NCI-H1105 treated with DMSO at 0.1 percent for 48 hours (cell line): ENCODE results near the gene STEAP1.
"Not testable (repeated sequence)": the region's sequence is repeated elsewhere in the genome, so short reads cannot be mapped to it uniquely, and the experiment has no call there.

Source experiments
- DNase-seq: peaks from one replicate; lab custom pipeline; 2025; lab: John Stamatoyannopoulos, UW

Gene STEAP1

GRCh38 chr7:90153943-90154771 lies at the start of gene STEAP1:
TSS of gene STEAP1 (plus strand) at chr7:90154469. CDS start at chr7:90159789, 5,320 bp downstream.
- peak; percentile 75 for DNase-seq

DNA sequence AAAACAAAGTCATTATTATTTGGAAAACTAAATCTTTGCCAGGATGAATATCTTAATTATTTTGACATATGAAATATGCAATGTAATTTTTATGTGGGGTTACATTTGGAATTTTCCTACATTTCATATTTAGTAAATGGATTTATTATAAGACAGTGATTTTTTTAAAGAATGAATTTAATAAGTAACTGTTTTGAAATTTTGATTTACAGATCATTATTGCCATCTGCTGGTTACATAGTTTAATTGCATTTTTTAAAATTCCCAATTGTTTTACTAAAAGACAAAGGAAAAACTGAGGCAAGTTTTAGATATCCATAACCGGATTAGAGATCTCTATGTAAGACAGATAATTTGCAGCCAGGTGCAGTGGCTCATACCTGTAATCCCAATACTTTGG lies 39.3 kb upstream of the STEAP1 start:
- DNase-seq, result peak; percentile 19

DNA sequence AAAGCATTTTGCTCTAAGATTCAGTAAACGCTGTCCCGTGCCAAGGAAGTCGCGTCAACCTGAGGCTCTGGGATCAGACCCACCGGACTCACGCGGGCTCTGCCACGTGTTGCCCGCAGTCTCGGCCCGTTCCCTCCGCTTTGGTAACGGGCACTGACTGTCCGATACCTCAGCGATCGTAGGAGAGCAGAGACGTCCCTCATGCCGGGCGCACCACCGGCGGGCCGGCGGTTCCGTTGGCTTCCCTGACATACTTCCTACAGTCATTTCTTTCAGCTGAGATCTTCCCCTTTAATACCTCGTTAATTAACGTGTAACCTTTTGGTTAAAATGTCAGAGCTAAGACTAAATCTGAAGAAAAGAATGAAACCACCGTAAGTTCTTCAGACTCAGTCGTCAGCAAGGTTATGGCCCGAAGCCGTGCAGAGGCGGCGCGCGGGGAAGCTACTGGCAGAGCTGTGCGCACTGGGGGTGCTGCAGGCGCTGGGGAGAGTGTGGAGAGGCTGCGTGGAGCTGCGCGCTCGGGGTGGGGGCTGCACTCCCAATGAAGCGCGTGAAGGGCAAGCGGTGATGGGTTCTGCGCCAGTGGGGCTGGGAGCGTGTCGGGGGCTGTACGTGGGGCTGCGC lies 35.6 kb upstream of the STEAP1 start:
- DNase-seq, result peak; percentile 28

DNA sequence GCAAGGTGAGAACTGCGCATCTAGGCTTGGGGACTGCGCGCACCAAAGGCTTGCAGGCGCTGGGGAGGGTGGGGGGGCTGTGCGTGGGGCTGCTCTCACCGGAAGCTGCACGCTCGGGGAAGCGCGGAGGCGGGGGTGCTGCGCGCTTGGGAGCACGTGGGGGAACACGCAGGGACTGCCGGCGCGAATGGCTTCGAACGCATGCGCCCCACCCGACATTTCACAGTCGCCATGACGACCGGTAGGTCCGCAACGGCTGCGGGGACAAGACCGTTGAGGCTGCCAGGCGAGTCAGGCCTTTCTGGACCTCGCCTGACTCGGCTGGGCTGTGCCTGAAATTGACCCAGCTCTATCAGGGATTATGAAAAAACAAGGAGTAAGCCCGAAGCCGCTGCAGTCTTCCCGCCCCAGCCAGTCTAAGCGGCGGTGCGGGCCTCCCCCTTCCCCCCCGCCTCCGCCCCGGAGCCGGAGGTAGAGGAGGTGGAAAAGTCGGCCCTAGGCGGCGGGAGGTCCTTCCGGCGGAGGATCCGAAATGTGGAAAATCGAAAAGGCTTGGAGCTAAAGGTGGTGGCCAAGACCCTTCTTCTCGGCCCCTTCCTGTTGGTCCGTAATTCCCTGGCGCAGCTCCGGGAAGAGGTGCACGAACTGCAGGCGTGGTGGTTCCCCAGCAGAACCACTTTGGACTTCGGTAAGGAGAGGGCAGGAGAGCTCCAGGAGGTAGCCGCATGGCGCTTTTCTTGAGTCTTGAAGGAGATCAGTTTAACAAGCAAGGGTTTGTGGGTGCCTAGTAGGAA lies 34.9 kb upstream of the STEAP1 start:
- peak; percentile 37 for DNase-seq

- not testable (repeated sequence) for DNase-seq
Observed at GRCh38 chr7:90120205-90120604, 34.1 kb upstream of the STEAP1 start.

DNA sequence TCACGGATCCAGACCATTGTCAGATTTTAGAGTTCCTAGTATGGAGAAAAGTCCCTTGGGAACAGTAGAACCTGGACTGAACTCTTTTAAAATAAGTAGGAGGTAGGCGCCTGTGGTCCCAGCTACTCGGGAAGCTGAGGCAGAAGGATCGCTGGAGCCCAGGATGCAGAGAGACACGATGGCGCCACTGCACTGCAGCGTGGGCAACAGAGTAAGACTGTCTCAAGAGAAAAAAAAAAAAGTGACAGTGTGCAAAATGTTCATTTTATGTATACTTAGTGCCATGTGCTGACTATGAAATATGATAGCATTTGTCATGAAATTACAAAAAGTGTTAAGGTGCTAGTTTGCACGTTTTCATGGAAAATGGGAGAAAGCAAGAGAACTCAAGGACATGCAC lies 22.5 kb upstream of the STEAP1 start:
- DNase-seq, result not testable (repeated sequence)

DNA sequence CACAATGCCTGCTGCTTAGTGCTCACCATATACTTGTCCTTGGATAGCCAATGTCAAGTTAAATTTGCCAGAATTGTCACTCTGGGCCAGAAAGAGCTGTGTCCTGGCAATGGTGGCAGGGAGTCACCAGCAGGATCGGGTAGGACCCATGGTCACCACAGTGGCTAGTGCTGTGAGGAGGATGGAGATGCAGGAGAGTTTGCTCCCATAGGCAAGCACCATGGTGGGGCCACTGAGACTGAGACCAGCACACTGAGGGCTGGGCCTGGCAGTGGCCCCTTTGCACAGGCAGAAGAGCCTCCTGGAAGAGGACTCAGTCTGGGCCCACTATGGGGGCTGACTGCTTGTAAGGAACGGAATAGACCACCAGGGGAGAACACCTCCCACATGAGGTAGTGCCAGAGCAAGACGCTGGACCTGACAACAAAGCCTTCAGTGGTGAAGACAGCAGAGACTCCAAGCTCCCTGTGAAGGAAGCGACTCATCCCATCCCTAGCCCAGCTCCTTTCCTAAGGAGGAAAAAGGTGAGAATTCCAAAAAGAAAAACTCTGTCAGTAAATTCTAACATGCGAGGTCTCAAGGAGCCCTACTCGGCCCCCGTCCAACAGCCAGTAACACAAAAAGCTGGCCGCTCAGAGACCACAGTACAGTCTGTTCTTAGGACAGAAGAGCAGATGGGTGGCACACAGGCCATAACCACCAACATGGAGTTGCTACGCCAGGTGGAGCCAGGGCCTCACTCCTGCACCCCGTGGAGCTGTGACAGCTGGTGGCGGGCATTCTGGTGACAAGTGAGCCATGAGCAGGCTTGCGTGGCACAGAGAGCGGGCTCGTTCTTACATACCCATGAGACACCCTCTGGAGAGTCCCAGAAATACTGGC lies 6.9 kb upstream of the STEAP1 start:
- DNase-seq, result not testable (repeated sequence)

DNA sequence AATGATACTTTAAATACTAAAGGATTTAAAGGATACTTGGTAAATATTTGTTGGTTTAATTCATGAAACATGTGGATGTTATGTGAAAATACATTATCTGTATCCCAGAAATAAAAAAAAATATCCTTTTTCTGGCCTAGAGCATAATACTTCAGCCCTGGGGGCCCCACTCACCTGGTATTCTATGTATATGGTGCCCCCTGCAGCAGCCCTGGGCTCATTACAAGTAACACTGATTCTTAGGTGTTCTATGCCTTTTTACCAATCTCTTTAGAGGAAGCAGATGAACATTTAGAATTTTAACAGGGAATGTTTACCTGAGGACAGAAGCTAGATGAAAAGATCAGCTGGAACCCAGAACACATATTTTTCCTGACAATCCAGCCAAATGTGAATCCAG lies 4.8 kb upstream of the STEAP1 start:
- DNase-seq, result not testable (repeated sequence)

DNA sequence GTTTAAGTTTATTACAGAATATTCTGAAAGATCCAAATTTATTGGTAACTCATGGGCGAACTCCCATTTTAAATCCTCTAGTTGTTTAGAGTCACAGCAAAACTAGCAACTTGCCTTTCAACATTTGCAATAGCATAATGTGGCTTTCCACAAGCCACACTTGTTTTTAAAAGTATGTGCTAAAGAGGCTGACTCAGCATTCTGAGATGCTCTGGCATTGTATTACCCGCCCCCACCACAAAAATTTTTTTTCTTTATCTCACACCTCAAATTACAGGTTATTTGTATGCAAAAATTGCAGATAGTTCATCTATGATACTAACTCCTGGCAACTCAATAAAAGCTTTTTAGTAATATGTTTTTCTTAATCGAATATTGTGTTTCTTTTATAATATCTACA lies 2.4 kb upstream of the STEAP1 start:
- not testable (repeated sequence) for DNase-seq

- DNase-seq, result peak; percentile 71
Observed at GRCh38 chr7:90152642-90153253, 1.5 kb upstream of the STEAP1 start.

DNA sequence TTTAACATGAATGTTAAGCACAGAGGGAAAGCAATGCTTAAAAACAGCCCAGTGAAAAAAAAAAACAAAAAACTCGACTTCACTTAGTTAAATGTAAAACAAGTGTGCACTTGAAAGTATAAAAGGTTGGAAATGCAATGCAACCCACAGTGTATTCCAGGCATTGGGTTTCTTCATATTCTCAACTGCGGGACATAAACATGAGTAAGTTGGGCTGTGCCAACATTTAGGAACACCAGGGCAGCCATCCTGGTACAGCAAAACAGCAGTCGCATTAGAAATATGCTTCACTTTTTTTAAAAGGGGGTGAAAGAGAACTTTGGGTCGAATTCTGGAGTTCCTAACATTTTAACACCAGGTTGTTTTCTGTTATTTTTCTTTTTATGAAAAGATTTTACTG lies 937 bp downstream of the STEAP1 start:
- no peak for DNase-seq

GRCh38 chr7:90157331-90157730 lies 3.1 kb downstream of the STEAP1 start:
- DNase-seq, result not testable (repeated sequence)

DNA sequence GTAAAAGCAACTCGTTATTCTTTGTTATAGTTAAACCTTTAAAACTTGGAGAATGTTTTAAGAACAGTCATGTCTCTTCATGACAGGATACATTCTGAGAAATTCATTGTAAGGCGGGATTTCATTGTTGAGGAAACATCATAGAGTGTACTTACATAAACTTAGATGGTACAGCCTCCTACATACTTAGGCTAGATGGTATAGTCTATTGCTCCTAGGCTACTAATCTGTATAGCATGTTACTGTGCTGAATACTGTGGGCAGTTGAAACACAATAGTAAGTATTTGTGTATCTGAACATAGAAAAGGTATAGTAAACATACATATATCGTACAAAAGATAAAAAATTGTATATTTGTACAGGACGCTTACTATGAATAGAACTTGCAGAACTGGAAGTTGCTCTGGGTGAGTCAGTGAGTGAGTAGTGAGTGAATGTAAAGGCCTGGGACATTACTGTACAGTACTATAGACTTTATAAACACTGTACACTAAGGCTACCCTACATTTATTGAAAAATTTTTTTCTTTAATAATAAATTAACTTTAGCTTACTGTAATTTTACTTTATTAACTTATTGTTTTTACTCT lies 3.6 kb downstream of the STEAP1 start:
- DNase-seq, result not testable (repeated sequence)

DNA sequence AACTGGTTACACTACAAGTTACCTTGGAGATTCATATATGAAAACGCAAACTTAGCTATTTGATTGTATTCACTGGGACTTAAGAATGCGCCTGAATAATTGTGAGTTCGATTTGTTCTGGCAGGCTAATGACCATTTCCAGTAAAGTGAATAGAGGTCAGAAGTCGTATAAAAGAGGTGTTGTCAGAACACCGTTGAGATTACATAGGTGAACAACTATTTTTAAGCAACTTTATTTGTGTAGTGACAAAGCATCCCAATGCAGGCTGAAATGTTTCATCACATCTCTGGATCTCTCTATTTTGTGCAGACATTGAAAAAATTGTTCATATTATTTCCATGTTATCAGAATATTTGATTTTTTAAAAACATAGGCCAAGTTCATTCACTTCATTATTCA lies 9.3 kb downstream of the STEAP1 start:
- no peak for DNase-seq

DNA sequence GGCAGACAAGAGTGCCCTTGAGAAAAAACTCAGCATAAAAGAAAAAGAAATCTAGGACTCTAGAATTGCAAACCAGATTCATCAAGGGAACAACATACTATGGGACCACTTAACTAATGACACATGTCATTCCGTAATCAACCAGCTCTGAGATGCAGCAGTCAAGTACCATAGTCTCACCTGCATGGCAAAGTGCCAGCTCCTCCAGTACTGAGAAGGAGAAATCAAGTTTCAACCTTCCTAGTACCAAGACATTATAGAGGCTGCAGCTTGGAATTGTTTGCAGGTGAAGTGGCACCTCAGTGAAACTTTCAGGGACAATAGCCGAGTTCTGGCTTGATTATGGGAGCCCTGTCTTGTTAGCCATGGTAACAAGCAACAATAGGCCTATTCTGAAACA lies 11.5 kb downstream of the STEAP1 start:
- DNase-seq, result peak; percentile 35

- DNase-seq, result no peak
Observed at GRCh38 chr7:90166153-90166552, 11.9 kb downstream of the STEAP1 start.

- DNase-seq, result no peak
Observed at GRCh38 chr7:90167361-90167760, 13.1 kb downstream of the STEAP1 start.

DNA sequence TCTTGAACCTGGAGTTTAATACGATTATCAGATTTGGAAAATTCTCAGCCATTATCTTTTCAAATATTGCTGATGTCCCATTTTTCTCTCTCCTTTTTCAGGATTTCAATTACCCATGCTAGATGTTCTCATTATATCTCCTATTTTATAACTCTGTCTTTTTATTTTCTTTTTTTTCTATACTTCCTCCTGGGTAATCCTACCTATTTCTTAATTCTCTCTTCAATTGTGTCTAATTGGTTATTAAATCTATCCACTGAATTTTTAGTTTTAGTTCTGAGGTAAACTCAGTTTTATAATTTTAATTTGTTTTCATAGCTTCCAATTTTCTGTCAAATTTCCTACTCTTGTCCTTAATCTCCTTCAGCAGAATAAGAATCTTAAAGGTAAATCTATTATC lies 15.6 kb downstream of the STEAP1 start:
- no peak for DNase-seq

- no peak for DNase-seq
Observed at GRCh38 chr7:90172121-90172520, 17.9 kb downstream of the STEAP1 start.

DNA sequence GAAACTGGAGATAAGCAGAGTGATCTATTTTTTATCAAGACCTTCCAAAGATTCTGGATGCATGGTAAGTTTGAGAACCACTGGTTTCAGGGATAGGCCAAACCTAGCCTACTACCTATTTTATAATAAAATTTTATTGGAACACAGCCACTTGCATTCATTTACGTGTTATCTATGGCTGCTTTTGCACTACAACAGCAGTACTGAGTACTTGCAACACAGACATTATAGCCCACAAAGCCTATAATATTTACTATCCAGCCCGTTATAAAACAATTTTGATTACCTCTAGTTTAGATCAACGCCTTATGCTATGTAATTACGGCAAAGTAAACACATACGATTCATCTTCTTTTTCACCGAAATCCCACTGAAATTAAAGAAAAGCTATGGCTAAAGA lies 18.4 kb downstream of the STEAP1 start:
- DNase-seq, result no peak
